OCI-M2 (cell line): ENCODE measurements around the gene INPP4B.
"Not testable (repeated sequence)": the region's sequence is repeated elsewhere in the genome, so short reads cannot be mapped to it uniquely, and the experiment has no call there.

Experiments used
- DNase-seq: peaks from one replicate; lab custom pipeline; 2025; ENCODE audit not compliant: unreplicated experiment; lab: John Stamatoyannopoulos, UW

Gene INPP4B

GRCh38 chr4:142100941-142101340, 745.2 kb downstream of the INPP4B start:
- DNase-seq = no peak

GRCh38 chr4:142098900-142099545, 747.1 kb downstream of the INPP4B start:
- DNase-seq = no peak

- DNase-seq = no peak
Observed at GRCh38 chr4:142098380-142098779, 747.7 kb downstream of the INPP4B start.

- no peak for DNase-seq
Observed at GRCh38 chr4:142097015-142097414, 749.1 kb downstream of the INPP4B start.

GRCh38 chr4:142095886-142096605, 750.1 kb downstream of the INPP4B start:
- no peak for DNase-seq

- DNase-seq = no peak
Observed at GRCh38 chr4:142092941-142093340, 753.2 kb downstream of the INPP4B start.

GRCh38 chr4:142091691-142092182, 754.4 kb downstream of the INPP4B start:
- DNase-seq = no peak

GRCh38 chr4:142091085-142091513, 755.0 kb downstream of the INPP4B start:
- no peak for DNase-seq

GRCh38 chr4:142088906-142089305, 757.2 kb downstream of the INPP4B start:
- DNase-seq = no peak

GRCh38 chr4:142085513-142086292, 760.4 kb downstream of the INPP4B start:
- DNase-seq = no peak

- no peak for DNase-seq
Observed at GRCh38 chr4:142083264-142083663, 762.8 kb downstream of the INPP4B start.

- no peak for DNase-seq
Observed at GRCh38 chr4:142081025-142081424, 765.1 kb downstream of the INPP4B start.

- DNase-seq = no peak
Observed at GRCh38 chr4:142079959-142080358, 766.1 kb downstream of the INPP4B start.

- DNase-seq = no peak
Observed at GRCh38 chr4:142077048-142077447, 769.1 kb downstream of the INPP4B start.

- DNase-seq = not testable (repeated sequence)
Observed at GRCh38 chr4:142068304-142068703, 777.8 kb downstream of the INPP4B start.

GRCh38 chr4:142066562-142066961, 779.5 kb downstream of the INPP4B start:
- DNase-seq = not testable (repeated sequence)

GRCh38 chr4:142065086-142065647, 780.9 kb downstream of the INPP4B start:
- no peak for DNase-seq

GRCh38 chr4:142064181-142064580, 781.9 kb downstream of the INPP4B start:
- no peak for DNase-seq

GRCh38 chr4:142045996-142046395, 800.1 kb downstream of the INPP4B start:
- DNase-seq = no peak

GRCh38 chr4:142044271-142044670, 801.8 kb downstream of the INPP4B start:
- DNase-seq = no peak

GRCh38 chr4:142043509-142043908, 802.6 kb downstream of the INPP4B start:
- DNase-seq = no peak
